KG1 (cell line): ENCODE results near the gene EDNRA.
"Not testable (repeated sequence)": the region's sequence is repeated elsewhere in the genome, so short reads cannot be mapped to it uniquely, and the experiment has no call there.

Experiments used
- DNase-seq: peaks from one replicate; lab custom pipeline; 2025; lab: John Stamatoyannopoulos, UW

The EDNRA gene

DNA sequence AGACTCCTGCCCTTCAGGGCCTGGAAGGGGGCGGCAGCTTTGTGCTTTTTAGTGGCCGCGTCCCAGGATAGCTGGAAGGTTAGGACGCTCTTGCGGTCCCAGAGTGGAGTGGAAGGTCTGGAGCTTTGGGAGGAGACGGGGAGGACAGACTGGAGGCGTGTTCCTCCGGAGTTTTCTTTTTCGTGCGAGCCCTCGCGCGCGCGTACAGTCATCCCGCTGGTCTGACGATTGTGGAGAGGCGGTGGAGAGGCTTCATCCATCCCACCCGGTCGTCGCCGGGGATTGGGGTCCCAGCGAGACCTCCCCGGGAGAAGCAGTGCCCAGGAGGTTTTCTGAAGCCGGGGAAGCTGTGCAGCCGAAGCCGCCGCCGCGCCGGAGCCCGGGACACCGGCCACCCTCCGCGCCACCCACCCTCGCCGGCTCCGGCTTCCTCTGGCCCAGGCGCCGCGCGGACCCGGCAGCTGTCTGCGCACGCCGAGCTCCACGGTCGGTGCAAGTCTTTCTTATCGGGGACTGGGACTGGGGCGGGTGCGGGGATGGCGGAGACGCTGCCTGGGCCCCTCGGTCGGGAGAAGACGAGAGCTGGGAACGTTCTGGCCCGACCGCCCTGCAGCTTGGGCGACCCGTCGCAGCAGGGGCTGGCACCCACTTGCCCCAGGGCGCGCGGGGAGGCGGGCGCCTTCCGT lies at the start of gene EDNRA:
EDNRA (plus strand) TSS at position 207 of the 686 bp plus-strand sequence. CDS start 4,585 bp downstream, outside the sequence.
- DNase-seq, result no peak

DNA sequence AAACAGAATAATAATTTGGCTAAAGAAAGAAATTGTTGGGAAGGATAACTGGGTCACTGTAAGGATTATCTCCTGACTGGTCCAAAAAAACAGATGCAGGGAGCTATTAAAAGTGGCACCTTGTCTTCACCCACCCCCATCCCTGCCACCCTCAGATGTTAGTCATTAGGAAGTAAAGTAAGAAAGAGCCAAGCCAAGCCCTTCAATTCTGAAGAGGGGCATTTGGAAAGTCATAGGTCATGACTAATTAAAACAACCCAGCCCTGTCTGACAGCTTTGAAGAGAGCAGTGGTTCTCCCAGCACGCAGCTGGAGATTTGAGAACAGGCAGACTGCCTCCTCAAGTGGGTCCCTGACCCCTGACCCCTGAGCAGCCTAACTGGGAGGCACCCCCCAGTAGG lies 46.5 kb upstream of the EDNRA start:
- DNase-seq, result not testable (repeated sequence)

GRCh38 chr4:147440442-147440841 lies 40.5 kb upstream of the EDNRA start:
- no peak for DNase-seq

- DNase-seq, result no peak
Observed at GRCh38 chr4:147447786-147448185, 33.1 kb upstream of the EDNRA start.

DNA sequence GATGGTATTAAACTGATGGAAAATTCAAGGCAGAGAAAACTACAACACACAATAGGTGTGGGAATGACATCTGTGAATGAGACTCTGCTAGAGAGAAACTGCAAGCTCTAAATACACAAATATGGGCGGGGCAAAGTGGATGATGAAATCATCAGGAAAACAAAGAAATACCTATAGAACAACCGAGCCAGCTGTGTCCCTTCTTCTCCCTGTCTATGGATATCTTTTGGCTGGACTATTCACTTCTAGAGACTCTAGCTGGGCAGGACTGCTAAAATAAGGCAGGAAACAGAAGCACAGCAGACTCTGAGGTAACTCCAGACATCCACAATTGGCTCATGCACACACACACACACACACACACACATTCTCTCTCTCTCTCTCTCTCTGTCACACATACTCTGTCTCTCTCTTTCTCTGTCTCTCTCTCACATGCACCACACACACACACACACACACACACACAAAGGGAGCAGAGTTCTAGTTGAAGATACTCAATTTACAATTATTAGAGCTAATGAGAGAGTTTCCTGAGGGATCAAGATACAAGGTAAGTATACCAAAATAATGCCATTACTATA lies 27.2 kb upstream of the EDNRA start:
- DNase-seq, result no peak

GRCh38 chr4:147456706-147457105 lies 24.2 kb upstream of the EDNRA start:
- DNase-seq, result no peak

DNA sequence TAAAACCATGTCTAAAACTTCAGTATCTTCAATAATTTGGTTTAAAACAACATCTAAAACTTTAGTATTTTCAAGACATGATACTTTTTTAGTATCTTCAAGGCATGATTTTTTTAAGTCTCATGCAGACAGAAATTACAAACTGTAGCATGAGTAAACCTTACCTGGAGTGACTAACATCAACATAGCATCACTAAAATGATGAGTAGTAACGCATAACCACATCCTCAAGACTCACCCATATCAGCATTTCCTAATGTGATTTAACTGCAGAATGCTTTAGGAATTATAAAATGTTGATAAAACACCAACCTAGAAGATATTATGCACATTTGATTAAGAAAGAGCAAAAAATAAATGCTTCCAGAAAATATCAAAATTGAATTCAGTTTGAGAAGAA lies 19.7 kb upstream of the EDNRA start:
- DNase-seq, result no peak

DNA sequence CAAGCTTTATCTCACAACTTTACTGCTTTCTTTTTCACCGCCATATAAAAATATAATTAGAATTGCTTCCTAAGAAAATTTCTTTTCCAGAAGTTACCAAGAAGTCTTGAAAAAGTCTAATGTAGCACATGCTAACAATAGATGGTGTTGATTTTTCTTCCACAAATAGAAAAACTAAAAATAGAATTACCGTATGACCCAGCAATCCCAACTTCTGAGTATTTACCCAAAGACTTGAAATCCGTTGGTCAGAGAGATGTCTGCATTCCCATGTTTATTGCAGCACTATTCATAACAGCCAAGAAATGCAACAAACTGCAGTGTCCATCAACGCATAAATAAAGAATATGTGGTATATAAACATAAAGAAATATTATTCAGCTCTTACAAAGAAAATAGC lies 17.8 kb upstream of the EDNRA start:
- no peak for DNase-seq

DNA sequence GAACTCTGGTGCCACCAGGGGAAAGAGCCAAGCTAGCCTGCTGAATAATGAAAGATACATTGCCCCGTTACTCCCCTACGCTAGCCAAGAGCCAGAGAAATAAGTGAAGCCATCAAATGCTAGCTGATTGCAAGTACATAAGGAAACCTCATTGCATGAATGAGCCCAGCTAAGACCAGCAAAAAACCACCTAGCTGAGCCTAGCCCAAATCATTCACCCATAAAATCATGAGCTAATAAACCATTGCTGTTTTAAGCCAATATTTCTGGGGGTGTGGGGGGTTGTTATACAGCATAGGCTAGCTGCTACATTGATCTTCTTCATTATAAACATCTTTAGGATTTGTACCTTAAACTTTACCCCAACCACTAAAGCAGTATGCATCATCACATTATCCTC lies 15.4 kb upstream of the EDNRA start:
- DNase-seq, result no peak

GRCh38 chr4:147477439-147477838 lies 3.5 kb upstream of the EDNRA start:
- DNase-seq, result no peak

GRCh38 chr4:147479376-147479775 lies 1.5 kb upstream of the EDNRA start:
- DNase-seq, result no peak

GRCh38 chr4:147479786-147480185 lies 1.1 kb upstream of the EDNRA start:
- DNase-seq, result no peak

GRCh38 chr4:147480502-147480890 lies 401 bp upstream of the EDNRA start:
- DNase-seq, result no peak

DNA sequence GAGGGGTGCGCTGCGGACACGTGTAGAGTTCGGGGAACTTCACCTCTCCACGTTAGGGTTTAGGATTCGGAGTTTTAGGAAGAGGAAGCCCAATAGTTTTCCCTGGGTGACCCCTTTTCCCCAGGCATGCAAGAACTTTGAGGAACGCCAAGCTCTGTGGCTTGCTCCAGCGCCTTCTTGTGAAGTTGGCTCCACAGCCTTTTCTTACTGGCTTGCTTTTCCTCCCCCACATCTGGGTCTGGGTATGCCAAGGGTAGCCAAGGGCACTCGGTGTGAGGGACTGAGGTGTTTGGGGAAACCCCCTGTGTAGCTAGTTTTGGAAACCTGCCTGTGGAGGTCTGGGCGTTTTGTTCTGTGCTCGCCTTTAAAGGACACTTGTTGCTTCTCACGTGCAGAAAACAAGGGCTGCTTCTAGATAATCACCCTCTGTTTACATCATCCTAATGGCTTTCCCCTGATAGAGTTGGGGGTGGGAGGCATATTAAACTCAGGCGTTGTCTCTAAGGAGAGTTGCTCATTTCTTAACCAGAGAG lies 746 bp downstream of the EDNRA start:
- no peak for DNase-seq

DNA sequence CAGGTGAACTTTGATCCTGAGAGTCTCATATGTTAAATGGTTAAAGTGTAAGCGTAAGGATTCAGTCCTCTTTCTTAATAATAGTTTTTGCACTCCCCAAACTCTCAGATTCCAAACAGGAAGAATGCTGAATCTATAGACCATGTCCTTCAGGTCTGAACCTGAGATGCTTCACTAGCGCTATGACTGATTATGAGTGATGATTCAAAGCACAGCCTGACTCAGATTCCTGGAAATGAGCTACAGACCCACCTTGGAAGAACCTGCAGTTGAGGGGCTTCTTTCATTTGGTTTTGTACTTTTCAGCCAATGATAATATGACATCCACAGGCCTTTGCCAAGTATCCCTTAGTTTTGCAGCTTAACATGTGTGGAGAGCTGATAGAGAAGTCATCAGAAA lies 1.4 kb downstream of the EDNRA start:
- DNase-seq, result no peak

- DNase-seq, result no peak
Observed at GRCh38 chr4:147485167-147485566, 4.3 kb downstream of the EDNRA start.

DNA sequence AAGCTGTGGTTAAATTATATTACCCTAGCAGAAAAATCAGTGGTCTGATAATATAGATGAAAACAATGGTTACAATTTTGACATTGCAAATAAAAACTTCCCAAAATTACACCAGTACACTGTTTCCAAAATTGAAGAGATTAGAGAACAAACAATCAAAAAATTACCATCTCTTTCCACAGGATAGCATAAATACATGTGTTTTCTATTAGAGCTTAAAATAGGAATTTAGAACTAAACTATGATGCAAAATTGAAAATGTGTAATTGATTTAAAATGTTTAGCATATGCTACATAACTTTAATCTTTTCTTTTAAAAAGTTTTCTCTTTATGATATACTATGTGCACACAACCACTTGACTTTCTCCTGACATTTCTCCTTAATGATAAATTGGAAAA lies 6.7 kb downstream of the EDNRA start:
- DNase-seq, result no peak

DNA sequence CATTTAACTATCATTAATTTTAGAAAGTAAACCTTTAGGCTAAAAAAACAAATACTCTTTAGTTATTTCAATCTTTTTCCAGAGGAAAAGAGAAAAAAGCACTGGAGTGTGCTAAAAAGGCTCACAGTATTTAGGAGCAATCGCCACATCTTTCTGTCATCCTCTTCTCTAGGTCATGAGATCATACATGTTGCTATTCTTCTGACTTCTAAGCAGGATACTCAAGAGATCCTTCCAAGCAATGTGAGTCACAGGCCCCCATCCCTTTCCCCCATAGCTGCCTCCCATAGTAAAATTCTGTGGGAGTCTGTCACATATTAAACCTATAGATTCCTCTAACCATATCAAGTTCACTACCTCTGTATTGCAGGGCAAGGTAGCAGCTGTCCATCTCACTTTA lies 7.7 kb downstream of the EDNRA start:
- no peak for DNase-seq

GRCh38 chr4:147491086-147491485 lies 10.2 kb downstream of the EDNRA start:
- no peak for DNase-seq

DNA sequence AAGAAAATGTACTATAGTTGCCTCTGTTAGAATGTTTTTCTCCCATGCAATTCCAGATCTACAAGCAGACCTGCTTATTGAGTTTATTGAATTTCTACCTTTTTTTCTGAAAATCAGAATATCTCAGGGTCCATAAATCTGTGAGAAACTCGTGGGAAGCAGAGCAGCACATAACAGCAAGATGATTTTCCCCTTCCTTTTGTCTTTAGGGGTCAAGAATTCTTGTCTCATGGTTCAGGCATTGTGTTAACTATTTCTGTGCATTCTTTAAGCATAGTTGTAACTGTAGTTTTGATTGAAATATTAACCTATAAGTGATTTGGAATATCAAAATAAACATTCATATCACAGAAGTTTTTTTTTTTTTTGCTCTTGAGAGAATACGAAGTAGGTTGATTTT lies 11.4 kb downstream of the EDNRA start:
- no peak for DNase-seq

DNA sequence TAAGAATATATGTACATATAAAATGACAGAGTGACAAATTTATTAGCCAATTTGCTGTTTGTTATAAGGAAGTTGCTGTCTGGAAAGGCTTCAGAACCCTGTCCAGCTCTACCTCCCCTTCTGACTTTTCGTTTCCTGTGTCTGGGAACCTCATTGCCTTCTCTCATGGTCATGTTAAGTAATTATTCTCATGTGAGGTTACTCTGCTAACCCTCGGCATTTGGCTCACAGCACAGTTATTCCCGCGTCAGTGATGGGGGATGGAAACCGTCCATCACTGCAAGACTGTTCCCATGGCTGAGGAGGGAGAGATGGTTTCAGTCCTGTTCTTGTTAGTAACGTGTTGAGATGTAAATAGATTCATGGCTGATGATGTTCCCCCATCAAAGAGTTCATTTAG lies 11.9 kb downstream of the EDNRA start:
- no peak for DNase-seq

GRCh38 chr4:147493307-147493706 lies 12.4 kb downstream of the EDNRA start:
- DNase-seq, result no peak

GRCh38 chr4:147494301-147494700 lies 13.4 kb downstream of the EDNRA start:
- no peak for DNase-seq

DNA sequence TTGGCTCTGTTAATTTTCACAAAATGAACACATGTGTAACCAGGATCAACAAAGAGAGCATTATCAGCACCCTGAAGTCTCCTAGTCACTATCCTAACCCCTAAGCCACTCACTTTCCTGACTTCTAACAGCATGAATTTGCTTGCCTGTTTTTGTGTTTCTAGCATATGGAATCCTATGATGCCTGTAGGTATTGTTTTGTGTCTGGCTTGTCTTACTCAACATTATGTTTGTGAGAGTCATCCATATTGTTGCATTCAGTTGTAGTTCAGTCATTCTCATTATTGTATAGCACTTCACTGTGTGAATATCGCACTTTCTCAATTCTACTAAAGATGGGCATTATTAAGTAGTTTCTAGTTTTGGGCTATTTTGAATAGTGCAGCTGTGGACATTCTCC lies 15.6 kb downstream of the EDNRA start:
- DNase-seq, result no peak
